ENCODE measurements around the gene FTHL17.

The FTHL17 gene

GRCh38 chrX:31070057-31070468 lies 1.8 kb downstream of the FTHL17 start:
- TF ChIP-seq CTCF (IDR thresholded peaks at IDR 0.05; ENCODE audit: extremely low read depth, missing control alignments), result no peak
- peak; percentile 36 for DNase-seq (ENCODE audit: low spot score)

GRCh38 chrX:31063114-31063513 lies 8.7 kb downstream of the FTHL17 start:
- DNase-seq (ENCODE audit: low spot score), result no peak
- no peak for TF ChIP-seq CTCF (IDR thresholded peaks at IDR 0.05; ENCODE audit: extremely low read depth, missing control alignments)

GRCh38 chrX:31061091-31061490 lies 10.8 kb downstream of the FTHL17 start:
- TF ChIP-seq CTCF (IDR thresholded peaks at IDR 0.05; ENCODE audit: extremely low read depth, missing control alignments), result no peak
- DNase-seq (ENCODE audit: low spot score), result no peak

GRCh38 chrX:31060016-31060415 lies 11.8 kb downstream of the FTHL17 start:
- no peak for DNase-seq (ENCODE audit: low spot score)
- TF ChIP-seq CTCF (IDR thresholded peaks at IDR 0.05; ENCODE audit: extremely low read depth, missing control alignments), result no peak

- no peak for DNase-seq (ENCODE audit: low spot score)
- no peak for TF ChIP-seq CTCF (IDR thresholded peaks at IDR 0.05; ENCODE audit: extremely low read depth, missing control alignments)
Measured at GRCh38 chrX:31058284-31058683, 13.6 kb downstream of the FTHL17 start.

GRCh38 chrX:31057691-31058090 lies 14.2 kb downstream of the FTHL17 start:
- no peak for DNase-seq (ENCODE audit: low spot score)
- TF ChIP-seq CTCF (IDR thresholded peaks at IDR 0.05; ENCODE audit: extremely low read depth, missing control alignments), result no peak

- TF ChIP-seq CTCF (IDR thresholded peaks at IDR 0.05; ENCODE audit: extremely low read depth, missing control alignments), result no peak
- no peak for DNase-seq (ENCODE audit: low spot score)
Measured at GRCh38 chrX:31057291-31057690, 14.6 kb downstream of the FTHL17 start.

All from GM20000 (cell line).